HepG2 (cell line): ENCODE measurements around the gene ABCC3. TPM values are rescaled to one million over a fixed set of nuclear protein-coding genes. Genes with fewer than 3 reads are reported as not detected.

Source experiments
- CBX2 ChIP-seq, 2 experiments: fragments of 200-600 bp in 1 of 2; sonication (generic); formaldehyde crosslinking in 1 of 2; IDR thresholded peaks; 2 replicates each; pipeline versions ENCODE4 v1.7.0 to v1.8.1; 2018 to 2022; ENCODE audit warnings: low read depth in 2 of 2, low read length in 1 of 2, mild to moderate bottlenecking in 1 of 2, missing genetic modification reagents in 1 of 2
- CBX5 ChIP-seq: sonication (generic); formaldehyde crosslinking; IDR thresholded peaks from 2 replicates; pipeline ENCODE4 v1.4.0; 2020; ENCODE audit warnings: missing genetic modification reagents, borderline replicate concordance
- FOXA1 ChIP-seq, 2 experiments: fragments of 450-650 bp in 1 of 2; sonication (generic) in 1 of 2; formaldehyde crosslinking in 1 of 2; IDR thresholded peaks; 2 replicates each; pipeline versions ENCODE4 v1.4.0 to v1.6.1; 2016 to 2020; ENCODE audit warnings: missing genetic modification reagents in 1 of 2
- GFI1 ChIP-seq: sonication (generic); formaldehyde crosslinking; IDR thresholded peaks from 2 replicates; pipeline ENCODE4 v1.5.0; 2020; ENCODE audit warnings: missing genetic modification reagents, mild to moderate bottlenecking, borderline replicate concordance
- ISX ChIP-seq: sonication (generic); formaldehyde crosslinking; conservative IDR thresholded peaks from 2 replicates; pipeline ENCODE4 v1.5.0; 2020; ENCODE audit warnings: missing genetic modification reagents
- KLF12 ChIP-seq: sonication (generic); formaldehyde crosslinking; IDR thresholded peaks from 2 replicates; pipeline ENCODE4 v1.4.0; 2020; ENCODE audit warnings: missing genetic modification reagents, borderline replicate concordance
- KLF16 ChIP-seq, 2 experiments: sonication (generic) in 1 of 2; formaldehyde crosslinking in 1 of 2; IDR thresholded peaks; 2 replicates each; pipeline versions ENCODE4 v1.6.1 to v1.8.0; 2016 to 2023; ENCODE audit warnings: missing genetic modification reagents in 2 of 2, missing compliant biosample characterization in 1 of 2
- MYNN ChIP-seq: sonication (generic); formaldehyde crosslinking; IDR thresholded peaks from 2 replicates; pipeline ENCODE4 v1.4.0; 2020; ENCODE audit warnings: mild to moderate bottlenecking, low read depth, missing genetic modification reagents
- PAF1 ChIP-seq: IDR thresholded peaks from 2 replicates; pipeline ENCODE4 v1.6.1; 2016; ENCODE audit warnings: missing genetic modification reagents, missing compliant biosample characterization
- RBFOX2 ChIP-seq: fragments of 200-400 bp; formaldehyde crosslinking; IDR thresholded peaks from 2 replicates; pipeline ENCODE4 v1.6.1; 2017; ENCODE audit warnings: low read depth, mild to moderate bottlenecking, low read length
- RFX3 ChIP-seq: IDR thresholded peaks from 2 replicates; pipeline ENCODE4 v1.6.1; 2016; ENCODE audit warnings: missing biosample characterization, missing genetic modification reagents
- TFAP4 ChIP-seq: sonication (generic); IDR thresholded peaks from 2 replicates; pipeline ENCODE4 v1.6.1; 2016; ENCODE audit warnings: low read depth, borderline replicate concordance
- WIZ ChIP-seq: sonication (generic); formaldehyde crosslinking; IDR thresholded peaks from 2 replicates; pipeline ENCODE4 v1.5.1; 2020; ENCODE audit warnings: mild to moderate bottlenecking, missing genetic modification reagents
- XRCC5 ChIP-seq: fragments of 200-400 bp; formaldehyde crosslinking; optimal IDR thresholded peaks from 2 replicates; pipeline ENCODE3; 2017; ENCODE audit warnings: mild to moderate bottlenecking, low read length
- YY1 ChIP-seq: IDR thresholded peaks from 2 replicates; pipeline ENCODE4 v1.6.1; 2011; ENCODE audit warnings: low read length, low read depth, moderate library complexity, mild to moderate bottlenecking; ENCODE audit not compliant: insufficient read depth, insufficient replicate concordance
- ZFP36L2 ChIP-seq: sonication (generic); formaldehyde crosslinking; IDR thresholded peaks from 2 replicates; pipeline ENCODE4 v1.4.0; 2020; ENCODE audit warnings: missing genetic modification reagents
- ZFP37 ChIP-seq: sonication (generic); formaldehyde crosslinking; IDR thresholded peaks from 2 replicates; pipeline ENCODE4 v1.4.0; 2020; ENCODE audit warnings: missing genetic modification reagents, borderline replicate concordance
- ZNF275 ChIP-seq: sonication (generic); formaldehyde crosslinking; IDR thresholded peaks from 2 replicates; pipeline ENCODE4 v1.8.0; 2022; ENCODE audit warnings: missing genetic modification reagents, mild to moderate bottlenecking, inconsistent platforms, borderline replicate concordance
- ZNF513 ChIP-seq: sonication (generic); formaldehyde crosslinking; conservative IDR thresholded peaks from 2 replicates; pipeline ENCODE4 v1.5.0; 2020; ENCODE audit warnings: missing genetic modification reagents
- ZNF609 ChIP-seq: sonication (generic); formaldehyde crosslinking; IDR thresholded peaks from 2 replicates; pipeline ENCODE4 v1.4.0; 2020; ENCODE audit warnings: mild to moderate bottlenecking, missing genetic modification reagents, borderline replicate concordance
- polyA plus RNA-seq, 8 experiments: library from polyadenylated mRNA; depleted of rRNA in 3 of 8; stranded (reverse) in 7 of 8; unstranded in 1 of 8; fragments of >200 nt; fragmentation: Illumina TruSeq in 4 of 8; extraction: Trizol in 4 of 8; gene quantifications; 2 replicates each; pipeline versions ENCODE4 v1.2.1 to v1.2.3, GENCODE V29; 2011 to 2016; ENCODE audit warnings: low read depth in 4 of 8, missing spikeins in 1 of 8, mixed read lengths in 1 of 8; ENCODE audit not compliant: insufficient read depth in 1 of 8
- total RNA-seq, 5 experiments: library from RNA; depleted of rRNA; stranded (reverse); fragments of >200 nt; fragmentation: Illumina TruSeq; extraction: Trizol; gene quantifications; 2 replicates each; pipeline ENCODE4 v1.2.3, GENCODE V29; 2016; ENCODE audit warnings: low read depth in 1 of 5

ABCC3 gene
- total and polyA plus RNA-seq, 2 of the 13 experiments (the other 11 are each of a cell fraction or from before 2014, with no cell fraction given) = 25.2 to 50.7 TPM

GRCh38 chr17:50719144-50719923 is 84.7 kb downstream of the ABCC3 start, which contains the start of gene LUC7L3 (continued):
- peak; percentile 5; the same call in 1 of the 2 replicates for TF ChIP-seq ZNF275 (CRISPR knock-in tag)
- no peak for TF ChIP-seq CBX5 (CRISPR knock-in tag)
- TF ChIP-seq TFAP4 = peak; percentile 56; the same call in 1 of the 2 replicates
- TF ChIP-seq ZNF609 (CRISPR knock-in tag) = peak; percentile 49; the same call in 1 of the 2 replicates
- TF ChIP-seq FOXA1 (IDR thresholded peaks at IDR 0.05) = no peak
- peak; percentile 50 for TF ChIP-seq FOXA1 (CRISPR knock-in tag; IDR thresholded peaks at IDR 0.05)
- peak; percentile 90 for TF ChIP-seq XRCC5
- peak; percentile 97; the same call in 1 of the 2 replicates for TF ChIP-seq MYNN (CRISPR knock-in tag)
- no peak for TF ChIP-seq RFX3 (CRISPR knock-in tag)
- no peak for TF ChIP-seq ZNF513
- TF ChIP-seq PAF1 = no peak
- TF ChIP-seq KLF16 (CRISPR knock-in tag; IDR thresholded peaks at IDR 0.05) = peak in 1 of 2 experiments; percentile 99; a peak in 2 of 4 replicates
- peak; percentile 70 for TF ChIP-seq GFI1
- TF ChIP-seq KLF12 = peak; percentile 98
- peak; percentile 86; the same call in 1 of the 2 replicates for TF ChIP-seq ZFP36L2 (CRISPR knock-in tag)
- TF ChIP-seq YY1 = peak; percentile 99
- TF ChIP-seq ISX (CRISPR knock-in tag) = 0 out of 2 replicates have a peak, but pooled peaks have one; percentile 14
- TF ChIP-seq WIZ (CRISPR knock-in tag) = peak; percentile 71; the same call in 1 of the 2 replicates
- TF ChIP-seq CBX2 (IDR thresholded peaks at IDR 0.05; ENCODE audit: low read depth, low read length) = no peak
- TF ChIP-seq CBX2 (CRISPR knock-in tag; IDR thresholded peaks at IDR 0.05; ENCODE audit: low read depth) = no peak
- peak; percentile 71; the same call in 1 of the 2 replicates for TF ChIP-seq ZFP37 (CRISPR knock-in tag)
- peak; percentile 100 for TF ChIP-seq RBFOX2
